GM12873 (cell line): ENCODE results near the gene NFKBIZ.

Experiments
- CTCF ChIP-seq: IDR thresholded peaks from 2 replicates; pipeline ENCODE4 v1.5.1; 2012; ENCODE audit warnings: low read depth, mild to moderate bottlenecking, moderate library complexity, low read length, control low read depth; ENCODE audit not compliant: insufficient read depth; ENCODE audit errors: missing control alignments

The NFKBIZ gene

GRCh38 chr3:101859882-101860448 lies 10.7 kb downstream of the NFKBIZ start:
- TF ChIP-seq CTCF, result no peak

GRCh38 chr3:101861212-101861788 lies 12.0 kb downstream of the NFKBIZ start:
- TF ChIP-seq CTCF, result no peak

- no peak for TF ChIP-seq CTCF
Observed at GRCh38 chr3:101861789-101862415, 12.6 kb downstream of the NFKBIZ start.

- TF ChIP-seq CTCF, result no peak
Observed at GRCh38 chr3:101862416-101863165, 13.3 kb downstream of the NFKBIZ start.

- peak; percentile 5 for TF ChIP-seq CTCF
Observed at GRCh38 chr3:101865751-101866509, 16.6 kb downstream of the NFKBIZ start.

GRCh38 chr3:101867511-101867910 lies 18.2 kb downstream of the NFKBIZ start:
- no peak for TF ChIP-seq CTCF
